ENCODE measurements around the gene MRPS35. TPM values are rescaled to one million over a fixed set of nuclear protein-coding genes. Genes with fewer than 3 reads are reported as not detected.

The MRPS35 gene
- total RNA-seq, 1 experiment from 2014 or later: 43.5 TPM

- TF ChIP-seq IRF2 (CRISPR knock-in tag; IDR thresholded peaks at IDR 0.05; ENCODE audit: borderline replicate concordance, low read depth): no peak
- TF ChIP-seq NR1H2 (CRISPR knock-in tag; IDR thresholded peaks at IDR 0.05): no peak
- no peak for TF ChIP-seq KAT7 (CRISPR knock-in tag; IDR thresholded peaks at IDR 0.05; ENCODE audit: borderline replicate concordance)
- TF ChIP-seq NFATC4 (CRISPR knock-in tag; IDR thresholded peaks at IDR 0.05): no peak
- no peak for TF ChIP-seq ZNF121 (CRISPR knock-in tag; IDR thresholded peaks at IDR 0.05)
- TF ChIP-seq ZNF423 (CRISPR knock-in tag; IDR thresholded peaks at IDR 0.05): no peak
- Mint-ChIP-seq H3K9me3 (no peaks in the 10 kb centered on the region), H3K27ac (no peak overlapping the region), H3K36me3 (0 out of 2 replicates have a peak, but pooled peaks cover 6% of the 10 kb centered on the region), H3K27me3 (ENCODE audit: low read depth) (no peaks in the 10 kb centered on the region), H3K4me1 (no peaks in the 10 kb centered on the region), H3K4me3 (no peak overlapping the region)
- ATAC-seq (no peak), DNase-seq (ENCODE audit: low spot score) (no peak)
- ChIA-PET CTCF (interaction anchor here (1.5 kb wide), 1 partner anchor 10 kb away, joined by 5 read pairs; no protein-coding TSS in a partner anchor), POLR2A (interaction anchor here (0.6 kb wide), 1 partner anchor 1439 kb away, joined by 3 read pairs; no protein-coding TSS in a partner anchor)
Observed at GRCh38 chr12:27695556-27696292, 14.9 kb upstream of the MRPS35 start.

GRCh38 chr12:27696293-27696652 lies 14.4 kb upstream of the MRPS35 start, which contains the start of gene REP15:
TSS of gene REP15 (plus strand) at chr12:27696447. CDS start at chr12:27696563, 116 bp downstream.
- Mint-ChIP-seq H3K4me1 (no peaks in the 10 kb centered on the region), H3K9me3 (no peaks in the 10 kb centered on the region), H3K4me3 (no peak within 1 kb of the TSS), H3K27ac (no peak within 1 kb of the TSS), H3K36me3 (0 out of 2 replicates have a peak, but pooled peaks cover 6% of the 10 kb centered on the region), H3K27me3 (ENCODE audit: low read depth) (no peaks in the 10 kb centered on the region)
- CTCF ChIA-PET: interaction anchor here (1.5 kb wide), 1 partner anchor 9 kb away, joined by 5 read pairs; no protein-coding TSS in a partner anchor
- no peak for ATAC-seq
- DNase-seq (ENCODE audit: low spot score): no peak
- POLR2A ChIA-PET: no interaction called here
- TF ChIP-seq NFYB (CRISPR knock-in tag; conservative IDR thresholded peaks at IDR 0.05; ENCODE audit: low read depth) (no peak), IRF1 (CRISPR knock-in tag; IDR thresholded peaks at IDR 0.05) (no peak), PRRX2 (CRISPR knock-in tag; IDR thresholded peaks at IDR 0.05) (no peak), HMGA2 (CRISPR knock-in tag; IDR thresholded peaks at IDR 0.05) (no peak), PREB (CRISPR knock-in tag; IDR thresholded peaks at IDR 0.05; ENCODE audit: borderline replicate concordance) (no peak), E2F4 (CRISPR knock-in tag; IDR thresholded peaks at IDR 0.05; ENCODE audit: borderline replicate concordance, low read depth) (no peak)

GRCh38 chr12:27696864-27697564 lies 13.6 kb upstream of the MRPS35 start:
- TF ChIP-seq FOXP1 (CRISPR knock-in tag; IDR thresholded peaks at IDR 0.05; ENCODE audit: borderline replicate concordance) (no peak), GABPB1 (CRISPR knock-in tag; IDR thresholded peaks at IDR 0.05) (peak; percentile 56; the same call in 1 of the 2 replicates)
- H3K36me3 Mint-ChIP-seq: 0 out of 2 replicates have a peak, but pooled peaks cover 6% of the 10 kb centered on the region
- no peaks in the 10 kb centered on the region for H3K4me1 Mint-ChIP-seq
- no peak overlapping the region for H3K27ac Mint-ChIP-seq
- no peak for DNase-seq (ENCODE audit: low spot score)
- ChIA-PET CTCF (interaction anchor here (1.5 kb wide), 1 partner anchor 8 kb away, joined by 5 read pairs; no protein-coding TSS in a partner anchor), POLR2A (no interaction called here)
- H3K4me3 Mint-ChIP-seq: no peak overlapping the region
- ATAC-seq: no peak
- H3K27me3 Mint-ChIP-seq (ENCODE audit: low read depth): no peaks in the 10 kb centered on the region
- H3K9me3 Mint-ChIP-seq: no peaks in the 10 kb centered on the region

All from WTC11 (cell line).